ENCODE results near the gene FAXDC2. TPM values are rescaled to one million over a fixed set of nuclear protein-coding genes. Genes with fewer than 3 reads are reported as not detected.

FAXDC2 gene
- total RNA-seq, 2 experiments from 2014 or later: 0.10 to 0.13 TPM

DNA sequence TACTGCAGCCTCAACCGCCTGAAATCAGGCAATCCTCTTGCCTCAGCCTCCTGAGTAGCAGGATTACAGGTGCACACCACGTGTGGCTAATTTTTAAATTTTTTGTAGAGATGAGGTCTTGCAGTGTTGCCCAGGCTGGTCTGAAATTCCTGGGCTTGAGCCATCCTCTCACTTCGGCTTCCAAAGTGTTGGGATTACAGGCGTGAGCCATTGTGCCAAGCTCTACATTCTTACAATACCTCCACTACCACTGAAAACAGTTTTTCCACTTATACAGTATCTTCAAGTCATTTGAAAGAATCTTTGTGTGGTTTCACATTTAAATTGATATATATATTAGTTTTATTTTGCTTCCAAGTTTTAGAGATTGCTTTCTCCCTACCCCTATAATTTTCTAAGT is 52.6 kb downstream of the FAXDC2 start:
- H3K9me2 ChIP-seq (ENCODE audit: insufficient read depth, low read length): no peaks in the 10 kb centered on the region
- peaks cover 4% of the 10 kb centered on the region; the same call in 1 of the 2 replicates for H4K20me1 ChIP-seq (ENCODE audit: insufficient read depth, low read length)
- H3K4me1 ChIP-seq (ENCODE audit: insufficient read depth, low read length, poor library complexity, severe bottlenecking): no peaks in the 10 kb centered on the region
- H3K27ac ChIP-seq (ENCODE audit: low read depth, low read length, poor library complexity, severe bottlenecking): no peak overlapping the region
- TF ChIP-seq, protein P1, sequence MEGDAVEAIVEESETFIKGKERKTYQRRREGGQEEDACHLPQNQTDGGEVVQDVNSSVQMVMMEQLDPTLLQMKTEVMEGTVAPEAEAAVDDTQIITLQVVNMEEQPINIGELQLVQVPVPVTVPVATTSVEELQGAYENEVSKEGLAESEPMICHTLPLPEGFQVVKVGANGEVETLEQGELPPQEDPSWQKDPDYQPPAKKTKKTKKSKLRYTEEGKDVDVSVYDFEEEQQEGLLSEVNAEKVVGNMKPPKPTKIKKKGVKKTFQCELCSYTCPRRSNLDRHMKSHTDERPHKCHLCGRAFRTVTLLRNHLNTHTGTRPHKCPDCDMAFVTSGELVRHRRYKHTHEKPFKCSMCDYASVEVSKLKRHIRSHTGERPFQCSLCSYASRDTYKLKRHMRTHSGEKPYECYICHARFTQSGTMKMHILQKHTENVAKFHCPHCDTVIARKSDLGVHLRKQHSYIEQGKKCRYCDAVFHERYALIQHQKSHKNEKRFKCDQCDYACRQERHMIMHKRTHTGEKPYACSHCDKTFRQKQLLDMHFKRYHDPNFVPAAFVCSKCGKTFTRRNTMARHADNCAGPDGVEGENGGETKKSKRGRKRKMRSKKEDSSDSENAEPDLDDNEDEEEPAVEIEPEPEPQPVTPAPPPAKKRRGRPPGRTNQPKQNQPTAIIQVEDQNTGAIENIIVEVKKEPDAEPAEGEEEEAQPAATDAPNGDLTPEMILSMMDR (conservative IDR thresholded peaks at IDR 0.05; ENCODE audit: low read length): no peak
- no peak for TF ChIP-seq EZH2phosphoT487 (IDR thresholded peaks at IDR 0.05; ENCODE audit: borderline replicate concordance, low read depth, low read length)
- no peak overlapping the region for H3K4me2 ChIP-seq (ENCODE audit: low read length)
- DNase-seq (ENCODE audit: low spot score): no peak
- no peaks in the 10 kb centered on the region for H3K9me3 ChIP-seq (ENCODE audit: low read length)
- H3K4me3 ChIP-seq (ENCODE audit: low read depth, low read length, poor library complexity, severe bottlenecking): no peak overlapping the region
- ChIA-PET CTCF (ENCODE audit: unreplicated experiment) (no interaction called here), POLR2A (interaction anchor here (0.6 kb wide), 1 partner anchor 884 kb away, joined by 3 read pairs; no protein-coding TSS in a partner anchor)
- peaks cover 16% of the 10 kb centered on the region; the same call in 1 of the 2 replicates for H3K79me2 ChIP-seq (ENCODE audit: insufficient read depth, low read depth, low read length)
- no peak overlapping the region for H2AFZ ChIP-seq (ENCODE audit: low read length)
- intact Hi-C loops (cut with micrococcal nuclease; ENCODE audit: unreplicated experiment): no loop called here
- no TSS peak for BruUV-seq (replicated peaks)
- H3K36me3 ChIP-seq (ENCODE audit: insufficient read depth, low read length): peaks cover 94% of the 10 kb centered on the region

DNA sequence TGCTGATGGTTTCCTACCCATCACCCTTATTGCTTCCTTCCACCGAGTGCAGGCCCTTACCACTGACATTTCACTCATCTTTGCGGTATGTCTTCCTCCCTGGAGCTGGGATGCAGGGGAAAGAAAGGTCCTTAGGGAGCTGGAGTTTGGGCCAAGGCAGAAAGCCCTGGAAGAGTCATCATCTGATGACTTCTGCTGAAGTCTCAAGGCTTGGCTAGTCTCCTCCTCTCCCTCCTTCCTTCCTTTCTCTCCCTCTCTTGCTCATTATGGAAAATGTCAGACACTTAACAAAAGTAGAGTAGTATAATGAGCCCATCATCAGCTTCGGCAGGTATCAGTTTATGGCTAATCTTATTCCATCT is 55.2 kb downstream of the FAXDC2 start:
- peaks cover 4% of the 10 kb centered on the region for H4K20me1 ChIP-seq (ENCODE audit: insufficient read depth, low read length)
- TF ChIP-seq, protein P1 (conservative IDR thresholded peaks at IDR 0.05; ENCODE audit: low read length): no peak
- TF ChIP-seq EZH2phosphoT487 (IDR thresholded peaks at IDR 0.05; ENCODE audit: borderline replicate concordance, low read depth, low read length): no peak
- BruUV-seq (replicated peaks): TSS peak; percentile 37

DNA sequence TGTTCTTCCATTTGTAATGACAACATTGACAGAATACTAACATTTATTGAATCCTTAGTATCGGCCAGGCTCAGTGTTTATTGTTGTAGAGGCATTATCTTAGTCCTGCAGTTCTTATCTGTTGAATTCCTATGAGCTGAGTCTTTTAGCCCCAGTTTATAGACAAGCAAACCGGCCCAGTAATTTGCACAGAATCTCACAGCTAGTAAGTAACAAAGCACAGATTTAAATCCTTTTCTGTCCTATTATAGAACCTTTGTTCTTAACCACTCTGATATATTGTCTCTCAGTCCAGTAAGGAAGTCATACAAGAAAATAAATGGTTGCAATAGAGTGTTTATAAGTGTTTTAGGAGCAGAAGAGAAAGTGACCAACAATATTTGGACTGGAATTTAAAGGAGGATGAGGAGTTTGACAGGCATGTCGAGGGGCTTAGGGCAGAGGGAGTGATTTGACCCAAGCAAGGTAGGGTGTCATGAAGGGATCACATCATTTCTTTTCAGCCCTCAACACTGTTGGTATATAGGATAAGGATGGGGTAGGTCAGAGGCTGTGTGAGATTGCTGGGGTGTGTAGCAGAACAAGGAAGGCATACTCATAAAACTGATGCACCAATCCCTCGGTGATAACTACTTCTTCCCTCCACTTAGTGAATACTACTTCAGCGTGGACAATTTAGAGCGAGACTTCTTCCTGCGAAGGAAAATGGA is 55.7 kb downstream of the FAXDC2 start:
- Histone ChIP-seq H3K4me3 (ENCODE audit: low read depth, low read length, poor library complexity, severe bottlenecking) (no peak overlapping the region), H3K9me2 (ENCODE audit: insufficient read depth, low read length) (no peaks in the 10 kb centered on the region), H3K27ac (ENCODE audit: low read depth, low read length, poor library complexity, severe bottlenecking) (no peak overlapping the region), H2AFZ (ENCODE audit: low read length) (no peak overlapping the region), H3K79me2 (ENCODE audit: insufficient read depth, low read depth, low read length) (peaks cover 26% of the 10 kb centered on the region; the same call in 1 of the 2 replicates), H3K36me3 (ENCODE audit: insufficient read depth, low read length) (peaks cover 93% of the 10 kb centered on the region), H3K9me3 (ENCODE audit: low read length) (no peaks in the 10 kb centered on the region), H3K4me1 (ENCODE audit: insufficient read depth, low read length, poor library complexity, severe bottlenecking) (peaks cover 5% of the 10 kb centered on the region), H3K4me2 (ENCODE audit: low read length) (no peak overlapping the region), H4K20me1 (ENCODE audit: insufficient read depth, low read length) (peaks cover 4% of the 10 kb centered on the region)
- no peak for DNase-seq (ENCODE audit: low spot score)
- no TSS peak for BruUV-seq (replicated peaks)
- intact Hi-C loops (cut with micrococcal nuclease; ENCODE audit: unreplicated experiment): no loop called here
- POLR2A ChIA-PET: no interaction called here
- CTCF ChIA-PET (ENCODE audit: unreplicated experiment): no interaction called here
- no peak for TF ChIP-seq EZH2phosphoT487 (IDR thresholded peaks at IDR 0.05; ENCODE audit: borderline replicate concordance, low read depth, low read length)
- TF ChIP-seq, protein P1 (conservative IDR thresholded peaks at IDR 0.05; ENCODE audit: low read length): no peak

More for the DNA sequence above, 55.2 kb downstream of the FAXDC2 start:
- H2AFZ ChIP-seq (ENCODE audit: low read length): no peak overlapping the region
- intact Hi-C loops (cut with micrococcal nuclease; ENCODE audit: unreplicated experiment): no loop called here
- H3K9me2 ChIP-seq (ENCODE audit: insufficient read depth, low read length): no peaks in the 10 kb centered on the region
- DNase-seq (ENCODE audit: low spot score): no peak
- no peaks in the 10 kb centered on the region for H3K9me3 ChIP-seq (ENCODE audit: low read length)
- peaks cover 21% of the 10 kb centered on the region; the same call in 1 of the 2 replicates for H3K79me2 ChIP-seq (ENCODE audit: insufficient read depth, low read depth, low read length)
- H3K4me1 ChIP-seq (ENCODE audit: insufficient read depth, low read length, poor library complexity, severe bottlenecking): peaks cover 5% of the 10 kb centered on the region
- H3K36me3 ChIP-seq (ENCODE audit: insufficient read depth, low read length): peaks cover 93% of the 10 kb centered on the region
- ChIA-PET POLR2A (no interaction called here), CTCF (ENCODE audit: unreplicated experiment) (no interaction called here)
- no peak overlapping the region for H3K27ac ChIP-seq (ENCODE audit: low read depth, low read length, poor library complexity, severe bottlenecking)
- H3K4me3 ChIP-seq (ENCODE audit: low read depth, low read length, poor library complexity, severe bottlenecking): no peak overlapping the region
- no peak overlapping the region for H3K4me2 ChIP-seq (ENCODE audit: low read length)

Data from OCI-LY7 (cell line).